Neural cell (in vitro differentiated cells): ENCODE data around the gene PGM1.

Experiments
- CTCF ChIP-seq: fragments of 450-650 bp; IDR thresholded peaks from 2 replicates; pipeline ENCODE4 v1.5.1; 2014; ENCODE audit warnings: antibody characterized with exemption, mild to moderate bottlenecking, moderate library complexity; ENCODE audit not compliant: poor library complexity, severe bottlenecking
- EP300 ChIP-seq: fragments of 450-650 bp; conservative IDR thresholded peaks from 2 replicates; pipeline ENCODE4 v1.6.1; 2014; ENCODE audit warnings: antibody characterized with exemption, mild to moderate bottlenecking, moderate library complexity; ENCODE audit not compliant: poor library complexity, severe bottlenecking
- EZH2 ChIP-seq: fragments of 200-600, 300-800 bp; shearing (Covaris generic), sonication (generic); IDR thresholded peaks from 2 replicates; pipeline ENCODE4 v1.6.1; 2014; ENCODE audit warnings: antibody characterized with exemption, low read length, borderline replicate concordance, mild to moderate bottlenecking; ENCODE audit not compliant: insufficient read depth, poor library complexity, severe bottlenecking
- MXI1 ChIP-seq: fragments of 450-650 bp; conservative IDR thresholded peaks from 2 replicates; pipeline ENCODE4 v1.6.1; 2014; ENCODE audit warnings: antibody characterized with exemption, mild to moderate bottlenecking; ENCODE audit not compliant: poor library complexity, severe bottlenecking
- POLR2AphosphoS5 ChIP-seq: IDR thresholded peaks from 2 replicates; pipeline ENCODE4 v1.6.1; 2012
- REST ChIP-seq: IDR thresholded peaks from 2 replicates; pipeline ENCODE4 v1.6.1; 2012; ENCODE audit warnings: borderline replicate concordance
- SMC3 ChIP-seq: fragments of 450-650 bp; conservative IDR thresholded peaks from 2 replicates; pipeline ENCODE4 v1.6.1; 2014; ENCODE audit warnings: antibody characterized with exemption, mild to moderate bottlenecking, moderate library complexity; ENCODE audit not compliant: poor library complexity
- TAF1 ChIP-seq: IDR thresholded peaks from 2 replicates; pipeline ENCODE4 v1.6.1; 2012; ENCODE audit warnings: low read depth

- TF ChIP-seq REST (no peak), TAF1 (no peak), CTCF (no peak), SMC3 (no peak), EP300 (no peak), MXI1 (no peak), EZH2 (no peak), POLR2AphosphoS5 (no peak)
Measured at GRCh38 chr1:63663873-63664272, 70.7 kb downstream of the PGM1 start.
